ELF-1 (cell line): Measurements from ENCODE around the gene HSD17B12.
A peak's percentile ranks its signal among the peaks of the same experiment; 100 is the strongest.
"Not testable (repeated sequence)": the region's sequence is repeated elsewhere in the genome, so short reads cannot be mapped to it uniquely, and the experiment has no call there.

ENCODE experiments used
- DNase-seq: peaks from one replicate; pipeline ENCODE4 v3.0.0-alpha.2; 2016; ENCODE audit warnings: low read depth, low spot score

Gene HSD17B12

GRCh38 chr11:43747130-43747802 lies 66.7 kb downstream of the HSD17B12 start:
- DNase-seq = peak; percentile 63

DNA sequence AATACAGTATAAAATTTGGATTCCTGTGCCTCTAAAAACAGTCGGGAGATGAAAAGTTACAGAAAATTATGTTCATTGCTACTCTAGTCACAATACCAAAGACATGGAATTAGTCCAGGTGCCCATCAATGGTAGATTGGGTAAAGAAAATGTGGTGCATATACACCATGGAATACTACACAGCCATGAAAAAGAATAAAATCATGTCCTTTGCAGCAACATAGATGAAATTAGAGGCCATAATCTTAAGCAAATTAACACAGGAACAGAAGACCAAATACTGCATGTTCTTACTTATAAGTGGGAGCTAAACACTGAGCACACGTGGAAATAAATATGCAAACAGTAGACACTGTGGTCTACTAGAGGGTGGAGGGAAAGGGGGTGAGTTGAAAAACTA lies 67.6 kb downstream of the HSD17B12 start:
- no peak for DNase-seq

- DNase-seq = no peak
Observed at GRCh38 chr11:43751726-43752125, 71.2 kb downstream of the HSD17B12 start.

DNA sequence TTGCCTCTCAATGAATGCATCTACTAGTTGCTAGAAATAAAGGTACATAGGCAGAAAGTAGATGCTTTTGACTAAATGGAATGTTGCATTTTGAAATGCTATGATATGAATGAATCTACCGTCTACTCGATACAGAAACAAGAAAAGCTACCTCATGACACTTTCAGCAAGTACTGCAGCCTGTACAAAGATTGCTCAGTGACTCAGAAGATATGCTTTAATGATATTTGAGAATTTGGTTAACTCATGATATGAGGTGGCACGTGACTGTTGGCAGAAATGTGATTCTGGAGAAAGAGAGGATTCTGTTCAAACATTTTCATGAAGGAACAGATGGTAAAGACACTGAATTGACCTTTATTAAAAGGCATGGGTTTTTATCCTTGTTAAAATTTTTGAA lies 76.0 kb downstream of the HSD17B12 start:
- DNase-seq = no peak

GRCh38 chr11:43758927-43759326 lies 78.4 kb downstream of the HSD17B12 start:
- no peak for DNase-seq

DNA sequence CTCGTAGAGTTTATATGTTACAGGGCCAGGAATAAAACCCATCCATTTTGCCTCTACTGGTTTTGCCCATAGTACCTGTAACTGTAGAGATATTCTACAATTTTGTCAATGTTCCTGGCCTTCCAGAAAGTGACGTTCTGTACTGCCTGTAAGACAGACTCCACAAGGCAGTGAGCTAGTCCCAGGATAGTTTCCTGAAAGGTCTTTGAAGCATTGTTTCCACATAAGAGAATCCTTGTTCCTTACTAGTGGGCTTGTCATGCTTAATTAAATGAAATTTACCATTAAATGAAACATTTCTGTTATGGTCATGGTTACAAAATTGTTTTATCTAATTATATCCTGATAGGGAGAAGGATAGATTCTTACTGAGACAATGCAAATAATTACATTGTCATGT lies 80.4 kb downstream of the HSD17B12 start:
- no peak for DNase-seq

GRCh38 chr11:43765194-43765593 lies 84.7 kb downstream of the HSD17B12 start:
- DNase-seq = no peak

GRCh38 chr11:43768654-43769053 lies 88.1 kb downstream of the HSD17B12 start:
- DNase-seq = not testable (repeated sequence)

DNA sequence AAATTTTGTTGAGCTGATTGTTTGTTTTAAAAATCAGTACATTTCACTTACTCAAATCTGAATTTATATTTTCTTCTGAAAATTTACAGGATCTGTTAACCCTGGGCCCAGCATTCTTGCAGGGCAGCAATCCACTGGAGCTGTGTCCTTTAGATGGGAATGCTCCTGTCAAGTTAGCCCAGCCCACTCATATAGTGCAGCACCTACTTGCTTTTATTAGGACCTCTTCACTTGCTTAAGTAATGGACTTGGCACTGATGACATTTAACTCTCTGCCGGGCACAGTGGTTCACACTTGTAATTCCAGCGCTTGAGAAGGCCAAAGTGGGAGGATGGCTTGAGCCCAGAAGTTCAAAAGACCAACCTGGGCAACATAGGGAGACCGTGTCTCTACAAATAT lies 89.6 kb downstream of the HSD17B12 start:
- no peak for DNase-seq

DNA sequence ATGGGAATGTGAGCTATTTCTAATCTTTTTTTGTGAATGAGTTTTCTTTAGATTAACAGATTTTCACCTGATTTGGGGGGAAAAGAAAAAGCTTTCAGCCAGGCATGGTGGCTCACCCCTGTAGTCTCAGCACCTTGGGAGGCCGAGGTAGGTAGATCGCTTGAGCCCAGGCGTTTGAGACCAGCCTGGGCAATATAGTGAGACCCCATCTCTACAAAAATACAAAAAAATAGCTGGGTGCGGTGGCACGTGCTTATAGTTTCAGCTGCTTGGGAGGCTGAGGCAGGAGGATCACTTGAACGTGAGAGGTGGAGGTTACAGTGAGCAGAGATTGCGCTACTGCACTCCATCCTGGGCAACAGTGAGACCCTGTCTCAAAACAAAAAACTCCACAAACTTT lies 92.2 kb downstream of the HSD17B12 start:
- DNase-seq = no peak

GRCh38 chr11:43774786-43775185 lies 94.2 kb downstream of the HSD17B12 start:
- no peak for DNase-seq

DNA sequence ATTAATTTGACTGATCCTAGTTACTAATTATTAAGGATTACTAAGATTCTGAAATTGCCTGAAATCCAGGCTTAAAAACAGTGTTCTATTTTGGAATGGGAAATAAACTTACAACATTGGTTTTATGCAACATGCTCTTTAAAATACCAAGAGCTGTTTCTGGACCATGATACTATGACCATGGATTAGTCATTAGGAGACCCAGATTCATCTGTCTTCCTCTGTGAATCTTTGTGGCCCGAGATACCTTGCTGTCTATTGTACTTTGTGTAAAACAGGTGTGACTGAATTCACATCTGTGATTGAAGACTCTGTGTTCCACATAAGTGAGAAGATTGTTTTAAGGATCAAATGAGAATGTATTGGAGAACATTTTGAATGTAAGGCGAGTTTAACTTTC lies 98.8 kb downstream of the HSD17B12 start:
- DNase-seq = no peak

- DNase-seq = no peak
Observed at GRCh38 chr11:43784301-43784700, 103.8 kb downstream of the HSD17B12 start.

GRCh38 chr11:43784866-43785265 lies 104.3 kb downstream of the HSD17B12 start:
- no peak for DNase-seq

DNA sequence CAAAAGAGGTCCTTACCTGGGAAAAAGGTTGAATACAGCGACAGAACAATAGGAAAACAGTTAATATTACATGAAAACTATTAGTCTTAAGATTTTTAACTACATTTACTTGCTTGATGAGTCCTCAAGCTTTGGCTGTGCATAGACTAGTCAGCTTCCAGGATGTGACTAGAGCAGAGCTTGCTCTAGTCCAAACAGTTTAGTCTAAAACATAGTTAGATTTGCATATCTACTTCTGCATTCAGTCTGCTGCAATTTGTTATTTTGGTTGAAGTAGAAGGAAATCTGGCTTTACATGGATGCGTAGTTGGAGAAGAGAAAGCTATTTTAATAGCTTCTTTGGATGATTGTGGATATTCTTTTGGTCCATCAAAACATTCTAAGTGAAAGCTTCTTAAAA lies 104.8 kb downstream of the HSD17B12 start:
- no peak for DNase-seq

GRCh38 chr11:43786016-43786415 lies 105.5 kb downstream of the HSD17B12 start:
- DNase-seq = no peak

- DNase-seq = no peak
Observed at GRCh38 chr11:43787824-43788223, 107.3 kb downstream of the HSD17B12 start.

- DNase-seq = no peak
Observed at GRCh38 chr11:43788421-43788820, 107.9 kb downstream of the HSD17B12 start.

- no peak for DNase-seq
Observed at GRCh38 chr11:43789700-43790443, 109.3 kb downstream of the HSD17B12 start.

DNA sequence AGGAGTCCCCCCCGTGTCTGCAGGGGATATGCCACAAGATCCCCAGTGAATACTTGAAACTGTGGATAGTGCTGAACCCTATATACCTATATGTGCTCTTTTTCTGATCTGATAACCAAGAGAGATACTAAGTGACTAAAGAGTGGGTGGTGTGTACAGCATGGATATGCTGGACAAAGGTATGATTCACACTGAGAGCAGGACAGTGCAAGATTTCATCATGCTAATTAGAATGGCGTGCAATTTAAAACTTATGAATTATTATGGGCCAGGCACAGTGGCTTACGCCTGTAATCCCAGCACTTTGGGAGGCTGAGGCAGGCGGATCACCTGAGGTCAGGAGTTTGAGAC lies 109.9 kb downstream of the HSD17B12 start:
- DNase-seq = no peak

GRCh38 chr11:43797337-43797736 lies 116.8 kb downstream of the HSD17B12 start:
- DNase-seq = no peak

GRCh38 chr11:43797866-43798265 lies 117.3 kb downstream of the HSD17B12 start:
- DNase-seq = no peak

- no peak for DNase-seq
Observed at GRCh38 chr11:43802509-43802908, 122.0 kb downstream of the HSD17B12 start.
